ENCODE data around the gene CMKLR1.

Gene CMKLR1

GRCh38 chr12:108355069-108355468 lies 16.0 kb upstream of the CMKLR1 start:
- H3K4me2 ChIP-seq (ENCODE audit: low read length): no peak overlapping the region
- no peaks in the 10 kb centered on the region for H3K4me1 ChIP-seq
- H3K27me3 ChIP-seq (ENCODE audit: control insufficient read depth, insufficient read depth, low read length): no peaks in the 10 kb centered on the region
- H3K9me3 ChIP-seq (ENCODE audit: control insufficient read depth, low read length): no peaks in the 10 kb centered on the region
- H3K4me3 ChIP-seq (ENCODE audit: low read depth, low read length): no peak overlapping the region
- no peak overlapping the region for H2AFZ ChIP-seq
- H3K79me2 ChIP-seq: no peaks in the 10 kb centered on the region
- no peak overlapping the region for H3K9ac ChIP-seq
- no peaks in the 10 kb centered on the region for H3K36me3 ChIP-seq (ENCODE audit: control insufficient read depth, insufficient read depth, low read length)
- no peak overlapping the region for H3K27ac ChIP-seq
- TF ChIP-seq CTCF (IDR thresholded peaks at IDR 0.05): no peak

GRCh38 chr12:108352591-108352990 lies 13.5 kb upstream of the CMKLR1 start:
- H3K4me3 ChIP-seq (ENCODE audit: low read depth, low read length): no peak overlapping the region
- H3K9ac ChIP-seq: no peak overlapping the region
- H3K4me1 ChIP-seq: no peaks in the 10 kb centered on the region
- H3K4me2 ChIP-seq (ENCODE audit: low read length): no peak overlapping the region
- H3K27me3 ChIP-seq (ENCODE audit: control insufficient read depth, insufficient read depth, low read length): no peaks in the 10 kb centered on the region
- no peaks in the 10 kb centered on the region for H3K9me3 ChIP-seq (ENCODE audit: control insufficient read depth, low read length)
- H2AFZ ChIP-seq: no peak overlapping the region
- TF ChIP-seq CTCF (IDR thresholded peaks at IDR 0.05): no peak
- H3K79me2 ChIP-seq: no peaks in the 10 kb centered on the region
- no peaks in the 10 kb centered on the region for H3K36me3 ChIP-seq (ENCODE audit: control insufficient read depth, insufficient read depth, low read length)
- H3K27ac ChIP-seq: no peak overlapping the region

DNA sequence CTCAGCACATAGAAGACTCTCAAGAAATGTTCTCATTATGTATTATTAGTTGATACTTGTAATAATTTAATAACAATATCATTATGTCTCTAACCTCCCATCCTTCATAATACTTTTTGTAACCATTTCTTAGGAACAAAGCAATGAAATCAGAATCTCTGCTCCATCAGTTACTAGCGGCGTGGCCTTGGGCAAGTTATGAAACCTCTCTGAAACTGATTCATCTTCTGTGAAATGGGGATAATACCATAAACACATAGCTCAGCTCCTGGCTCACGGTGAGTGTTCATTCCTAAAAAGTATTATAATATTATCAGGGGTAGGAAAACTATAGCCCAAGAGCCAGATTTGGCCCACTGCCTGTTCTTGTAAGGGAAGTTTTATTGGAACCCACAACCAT lies 11.4 kb upstream of the CMKLR1 start:
- H3K79me2 ChIP-seq: no peaks in the 10 kb centered on the region
- no peak overlapping the region for H3K4me2 ChIP-seq (ENCODE audit: low read length)
- H3K9ac ChIP-seq: no peak overlapping the region
- no peak overlapping the region for H3K4me3 ChIP-seq (ENCODE audit: low read depth, low read length)
- no peak overlapping the region for H2AFZ ChIP-seq
- no peaks in the 10 kb centered on the region for H3K27me3 ChIP-seq (ENCODE audit: control insufficient read depth, insufficient read depth, low read length)
- TF ChIP-seq CTCF (IDR thresholded peaks at IDR 0.05): no peak
- H3K9me3 ChIP-seq (ENCODE audit: control insufficient read depth, low read length): no peaks in the 10 kb centered on the region
- H3K27ac ChIP-seq: no peak overlapping the region
- no peaks in the 10 kb centered on the region for H3K36me3 ChIP-seq (ENCODE audit: control insufficient read depth, insufficient read depth, low read length)
- no peaks in the 10 kb centered on the region for H3K4me1 ChIP-seq

GRCh38 chr12:108349278-108349688 lies 10.2 kb upstream of the CMKLR1 start:
- Histone ChIP-seq H3K9me3 (ENCODE audit: control insufficient read depth, low read length) (no peaks in the 10 kb centered on the region), H2AFZ (no peak overlapping the region), H3K4me1 (no peaks in the 10 kb centered on the region), H3K4me3 (ENCODE audit: low read depth, low read length) (no peak overlapping the region), H3K27me3 (ENCODE audit: control insufficient read depth, insufficient read depth, low read length) (no peaks in the 10 kb centered on the region), H3K4me2 (ENCODE audit: low read length) (no peak overlapping the region), H3K36me3 (ENCODE audit: control insufficient read depth, insufficient read depth, low read length) (no peaks in the 10 kb centered on the region), H3K79me2 (no peaks in the 10 kb centered on the region), H3K9ac (no peak overlapping the region), H3K27ac (no peak overlapping the region)
- TF ChIP-seq CTCF (IDR thresholded peaks at IDR 0.05): no peak

DNA sequence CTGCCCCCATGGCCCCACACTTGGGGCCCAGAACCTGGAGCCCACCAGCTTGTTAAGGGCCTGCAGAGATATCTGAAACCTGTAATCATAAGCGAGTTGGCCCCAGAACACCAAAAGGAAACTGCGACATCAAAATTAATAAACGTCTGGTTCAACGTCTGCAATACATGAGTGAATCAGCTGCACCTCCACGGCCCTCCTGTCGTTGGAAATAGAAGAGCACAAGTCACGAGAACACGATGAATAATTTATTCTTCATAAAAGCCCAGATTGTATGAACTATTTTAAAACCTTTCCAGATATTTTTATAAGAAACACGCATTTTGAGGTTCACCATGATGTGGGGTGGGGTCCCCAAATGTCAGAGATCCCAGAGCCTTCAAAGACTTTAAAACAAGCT lies 9.7 kb upstream of the CMKLR1 start:
- H3K4me2 ChIP-seq (ENCODE audit: low read length): no peak overlapping the region
- H3K9me3 ChIP-seq (ENCODE audit: control insufficient read depth, low read length): no peaks in the 10 kb centered on the region
- no peak overlapping the region for H2AFZ ChIP-seq
- no peaks in the 10 kb centered on the region for H3K36me3 ChIP-seq (ENCODE audit: control insufficient read depth, insufficient read depth, low read length)
- no peaks in the 10 kb centered on the region for H3K79me2 ChIP-seq
- H3K9ac ChIP-seq: no peak overlapping the region
- no peak overlapping the region for H3K27ac ChIP-seq
- H3K4me3 ChIP-seq (ENCODE audit: low read depth, low read length): no peak overlapping the region
- no peaks in the 10 kb centered on the region for H3K27me3 ChIP-seq (ENCODE audit: control insufficient read depth, insufficient read depth, low read length)
- H3K4me1 ChIP-seq: no peaks in the 10 kb centered on the region
- no peak for TF ChIP-seq CTCF (IDR thresholded peaks at IDR 0.05)

Measured in parathyroid adenoma (tissue), 2 donors.